NCI-H1048 (cell line): ENCODE data around the gene PRUNE2.

ENCODE experiments used
- DNase-seq: peaks from one replicate; lab custom pipeline; 2025; lab: John Stamatoyannopoulos, UW

PRUNE2 gene

GRCh38 chr9:76655971-76656370, 249.9 kb downstream of the PRUNE2 start:
- DNase-seq: no peak

- no peak for DNase-seq
Measured at GRCh38 chr9:76655121-76655541, 250.8 kb downstream of the PRUNE2 start.

- DNase-seq: no peak
Measured at GRCh38 chr9:76654575-76654974, 251.3 kb downstream of the PRUNE2 start.

- no peak for DNase-seq
Measured at GRCh38 chr9:76654051-76654461, 251.9 kb downstream of the PRUNE2 start.

GRCh38 chr9:76652894-76653293, 253.0 kb downstream of the PRUNE2 start:
- DNase-seq: no peak

GRCh38 chr9:76651119-76651705, 254.7 kb downstream of the PRUNE2 start:
- DNase-seq: no peak

- no peak for DNase-seq
Measured at GRCh38 chr9:76650692-76651091, 255.2 kb downstream of the PRUNE2 start.

GRCh38 chr9:76649894-76650293, 256.0 kb downstream of the PRUNE2 start:
- DNase-seq: no peak

- DNase-seq: no peak
Measured at GRCh38 chr9:76646249-76646648, 259.7 kb downstream of the PRUNE2 start.

- no peak for DNase-seq
Measured at GRCh38 chr9:76644647-76645250, 261.2 kb downstream of the PRUNE2 start.

- DNase-seq: no peak
Measured at GRCh38 chr9:76644171-76644570, 261.7 kb downstream of the PRUNE2 start.

- no peak for DNase-seq
Measured at GRCh38 chr9:76643399-76644117, 262.4 kb downstream of the PRUNE2 start.

- DNase-seq: no peak
Measured at GRCh38 chr9:76642701-76643209, 263.2 kb downstream of the PRUNE2 start.

GRCh38 chr9:76642074-76642473, 263.8 kb downstream of the PRUNE2 start:
- DNase-seq: no peak

- no peak for DNase-seq
Measured at GRCh38 chr9:76638001-76638400, 267.9 kb downstream of the PRUNE2 start.

GRCh38 chr9:76637416-76637815, 268.5 kb downstream of the PRUNE2 start:
- DNase-seq: no peak

- DNase-seq: no peak
Measured at GRCh38 chr9:76634356-76635054, 271.4 kb downstream of the PRUNE2 start.

- DNase-seq: no peak
Measured at GRCh38 chr9:76630916-76631315, 275.0 kb downstream of the PRUNE2 start.

GRCh38 chr9:76629205-76629990, 276.5 kb downstream of the PRUNE2 start:
- no peak for DNase-seq

GRCh38 chr9:76628155-76628554, 277.8 kb downstream of the PRUNE2 start:
- DNase-seq: no peak

GRCh38 chr9:76626980-76627379, 278.9 kb downstream of the PRUNE2 start:
- DNase-seq: no peak

GRCh38 chr9:76626141-76626540, 279.8 kb downstream of the PRUNE2 start:
- no peak for DNase-seq
